H1 (cell line): Measurements from ENCODE around the gene VAPB. TPM values are rescaled to one million over a fixed set of nuclear protein-coding genes. Genes with fewer than 3 reads are reported as not detected.

Experiments
- CTCF ChIA-PET: fragments of 300-600 bp; sonication (Branson Sonifier 250); formaldehyde crosslinking; loops from one replicate; lab custom pipeline; 2021; ENCODE audit not compliant: partially characterized antibody; lab: Charles Lee
- POLR2A ChIA-PET: fragments of 300-600 bp; sonication (Branson Sonifier 250); formaldehyde crosslinking; loops from one replicate; lab custom pipeline; 2021; ENCODE audit warnings: inconsistent platforms; ENCODE audit not compliant: partially characterized antibody; lab: Charles Lee
- DNase-seq, 2 experiments: peaks; one replicate each; pipeline versions ENCODE4 v3.0.0 to v3.0.0-alpha.2; 2010 to 2022; ENCODE audit warnings: low spot score in 2 of 2, low read depth in 1 of 2, mixed read lengths in 1 of 2
- FAIRE-seq: peaks from 2 replicates; lab custom pipeline; 2011; peaks lifted over from hg19 to GRCh38; lab: Jason Lieb, UNC
- H2AFZ ChIP-seq: 2 replicates; pipeline ENCODE4 v1.8.1; 2012; ENCODE audit warnings: low read length, inconsistent platforms
- H2AK5ac ChIP-seq: 2 replicates; pipeline ENCODE4 v1.6.1; 2013; ENCODE audit warnings: low read depth, low read length
- H2BK120ac ChIP-seq: replicated peaks from 2 replicates; pipeline ENCODE3; 2013; ENCODE audit warnings: low read depth, low read length, inconsistent platforms
- H2BK12ac ChIP-seq: 2 replicates; pipeline ENCODE4 v1.6.1; 2013; ENCODE audit warnings: low read depth, low read length
- H2BK15ac ChIP-seq: 2 replicates; pipeline ENCODE4 v1.6.1; 2013; ENCODE audit warnings: low read length
- H2BK20ac ChIP-seq: 2 replicates; pipeline ENCODE4 v1.6.1; 2013; ENCODE audit warnings: low read length
- H2BK5ac ChIP-seq: 2 replicates; pipeline ENCODE4 v1.6.1; 2013; ENCODE audit warnings: low read depth, low read length
- H3K14ac ChIP-seq: 2 replicates; pipeline ENCODE4 v1.6.1; 2013; ENCODE audit warnings: inconsistent platforms; ENCODE audit not compliant: insufficient read length
- H3K18ac ChIP-seq: 2 replicates; pipeline ENCODE4 v1.6.1; 2013; ENCODE audit warnings: low read length; ENCODE audit errors: extremely low read depth
- H3K23ac ChIP-seq: 2 replicates; pipeline ENCODE4 v1.6.1; 2013; ENCODE audit warnings: inconsistent platforms; ENCODE audit not compliant: insufficient read length
- H3K23me2 ChIP-seq: 2 replicates; pipeline ENCODE4 v1.6.1; 2013; ENCODE audit warnings: low read depth, low read length
- H3K27ac ChIP-seq: 2 replicates; pipeline ENCODE4 v1.6.1; 2011; ENCODE audit warnings: low read depth, low read length, inconsistent platforms
- H3K27me3 ChIP-seq, 4 experiments: replicated peaks in 1 of 4; 1 replicate in 1 of 4; 2 replicates in 3 of 4; pipeline versions ENCODE4 v1.6.1 to v1.8.1; 2011 to 2013; ENCODE audit warnings: low read length in 3 of 4, mild to moderate bottlenecking in 3 of 4, inconsistent platforms in 2 of 4, mixed read lengths in 2 of 4, moderate library complexity in 1 of 4; ENCODE audit not compliant: control insufficient read depth in 3 of 4, insufficient read depth in 3 of 4; ENCODE audit errors: extremely low read depth in 1 of 4
- H3K36me3 ChIP-seq, 4 experiments: 2 replicates each; pipeline versions ENCODE4 v1.6.1 to v1.8.1; 2011 to 2013; ENCODE audit warnings: mild to moderate bottlenecking in 4 of 4, low read length in 3 of 4, moderate library complexity in 2 of 4, control low read depth in 1 of 4, inconsistent platforms in 1 of 4; ENCODE audit not compliant: insufficient read depth in 4 of 4, control insufficient read depth in 2 of 4
- H3K4ac ChIP-seq: replicated peaks from 2 replicates; pipeline ENCODE3; 2013; ENCODE audit warnings: low read length, low read depth, mixed read lengths, inconsistent platforms; ENCODE audit not compliant: insufficient read length
- H3K4me1 ChIP-seq, 4 experiments: replicated peaks in 1 of 4; 1 replicate in 1 of 4; 2 replicates in 3 of 4; pipeline versions ENCODE4 v1.6.1 to v1.8.1; 2011 to 2013; ENCODE audit warnings: low read length in 3 of 4, inconsistent platforms in 2 of 4, mixed read lengths in 1 of 4; ENCODE audit not compliant: insufficient read depth in 4 of 4, control insufficient read depth in 3 of 4
- H3K4me2 ChIP-seq, 2 experiments: 2 replicates each; pipeline versions ENCODE4 v1.6.1 to v1.8.1; 2011 to 2013; ENCODE audit warnings: low read depth in 2 of 2, low read length in 2 of 2, control low read depth in 1 of 2, inconsistent platforms in 1 of 2, mild to moderate bottlenecking in 1 of 2; ENCODE audit not compliant: insufficient read depth in 1 of 2
- H3K4me3 ChIP-seq, 4 experiments: fragments of 200-600, 300-600 bp in 1 of 4; sonication (generic), shearing (Covaris generic), sonication (Bioruptor Twin) in 1 of 4; 2 replicates each; pipeline versions ENCODE4 v1.5.1 to v1.8.1; 2011 to 2016; ENCODE audit warnings: low read length in 4 of 4, low read depth in 3 of 4, control low read depth in 2 of 4, inconsistent platforms in 2 of 4, mild to moderate bottlenecking in 2 of 4, mixed read lengths in 1 of 4, moderate library complexity in 1 of 4; ENCODE audit not compliant: insufficient read depth in 2 of 4; ENCODE audit errors: extremely low read depth in 1 of 4
- H3K56ac ChIP-seq: replicated peaks from 2 replicates; pipeline ENCODE3; 2013; ENCODE audit warnings: low read depth, mild to moderate bottlenecking, mixed read lengths, low read length, inconsistent platforms; ENCODE audit not compliant: insufficient read length
- H3K79me1 ChIP-seq: 2 replicates; pipeline ENCODE4 v1.6.1; 2013; ENCODE audit warnings: low read depth, low read length, control low read depth
- H3K79me2 ChIP-seq, 2 experiments: 2 replicates each; pipeline versions ENCODE4 v1.6.1 to v1.8.1; 2012 to 2013; ENCODE audit warnings: low read length in 2 of 2, mild to moderate bottlenecking in 2 of 2, inconsistent platforms in 1 of 2; ENCODE audit not compliant: insufficient read depth in 2 of 2, control insufficient read depth in 1 of 2
- H3K9ac ChIP-seq, 4 experiments: replicated peaks in 1 of 4; 1 replicate in 1 of 4; 2 replicates in 3 of 4; pipeline versions ENCODE4 v1.6.1 to v1.8.1; 2011 to 2013; ENCODE audit warnings: low read depth in 3 of 4, low read length in 3 of 4, control low read depth in 2 of 4, mild to moderate bottlenecking in 2 of 4, moderate library complexity in 2 of 4, inconsistent platforms in 1 of 4; ENCODE audit errors: extremely low read depth in 1 of 4
- H3K9me3 ChIP-seq, 2 experiments: 2 replicates each; pipeline versions ENCODE4 v1.6.1 to v1.8.1; 2012 to 2013; ENCODE audit warnings: mild to moderate bottlenecking in 2 of 2, moderate library complexity in 2 of 2, control low read depth in 1 of 2, inconsistent platforms in 1 of 2, low read depth in 1 of 2, low read length in 1 of 2, mixed read lengths in 1 of 2; ENCODE audit not compliant: insufficient read depth in 2 of 2
- H4K20me1 ChIP-seq, 2 experiments: replicated peaks in 1 of 2; 2 replicates each; pipeline versions ENCODE3 to v1.8.1; 2011 to 2013; ENCODE audit warnings: inconsistent platforms in 2 of 2, low read length in 2 of 2, mild to moderate bottlenecking in 1 of 2; ENCODE audit not compliant: insufficient read depth in 2 of 2, control insufficient read depth in 1 of 2
- H4K5ac ChIP-seq: 2 replicates; pipeline ENCODE4 v1.6.1; 2013; ENCODE audit warnings: low read length, low read depth, mixed read lengths, inconsistent platforms; ENCODE audit not compliant: insufficient read length
- H4K8ac ChIP-seq: 2 replicates; pipeline ENCODE4 v1.8.0; 2013; ENCODE audit warnings: mild to moderate bottlenecking, moderate library complexity, low read length, inconsistent platforms; ENCODE audit not compliant: insufficient read depth; ENCODE audit errors: extremely low read depth
- H4K91ac ChIP-seq: replicated peaks from 2 replicates; pipeline ENCODE3; 2013; ENCODE audit warnings: low read length, mixed read lengths, inconsistent platforms; ENCODE audit not compliant: insufficient read length
- FOSL1 ChIP-seq: IDR thresholded peaks from 2 replicates; pipeline ENCODE4 v1.6.1; 2011; ENCODE audit warnings: mild to moderate bottlenecking, low read depth, low read length, moderate library complexity; ENCODE audit not compliant: insufficient read depth
- GTF2F1 ChIP-seq: IDR thresholded peaks from 2 replicates; pipeline ENCODE4 v1.6.1; 2012; ENCODE audit warnings: low read depth, low read length, improper control_type of control experiment, borderline replicate concordance
- KDM5A ChIP-seq: fragments of 200-600 bp; IDR thresholded peaks from 2 replicates; pipeline ENCODE4 v1.7.1; 2012; ENCODE audit warnings: mild to moderate bottlenecking, low read length, inconsistent platforms, mixed read lengths
- NANOG ChIP-seq: IDR thresholded peaks from 2 replicates; pipeline ENCODE4 v1.6.1; 2011; ENCODE audit warnings: low read length, low read depth, mild to moderate bottlenecking, inconsistent platforms; ENCODE audit not compliant: insufficient read depth, poor library complexity, severe bottlenecking
- POLR2A ChIP-seq, 2 experiments: IDR thresholded peaks; 1 replicate in 1 of 2; 2 replicates in 1 of 2; pipeline ENCODE4 v1.6.1; 2011; ENCODE audit warnings: low read depth in 2 of 2, low read length in 2 of 2, mild to moderate bottlenecking in 2 of 2; ENCODE audit errors: control extremely low read depth in 1 of 2
- RFX5 ChIP-seq: IDR thresholded peaks from 2 replicates; pipeline ENCODE4 v1.6.1; 2011; ENCODE audit warnings: low read depth, low read length, improper control_type of control experiment, borderline replicate concordance
- SIX5 ChIP-seq: IDR thresholded peaks from 2 replicates; pipeline ENCODE4 v1.6.1; 2011; ENCODE audit warnings: mild to moderate bottlenecking, low read depth, low read length
- SP2 ChIP-seq: IDR thresholded peaks from 2 replicates; pipeline ENCODE4 v1.6.1; 2012; ENCODE audit warnings: mild to moderate bottlenecking, low read length, inconsistent platforms
- WGBS, 2 experiments: shearing (Covaris generic) in 1 of 2; methylation state at CpG; one replicate each; pipeline versions ENCODE4 v1.1.6 to v1.1.7; 2013 to 2015; ENCODE audit warnings: low lambda C conversion rate in 2 of 2, mixed read lengths in 2 of 2, inconsistent platforms in 1 of 2, low coverage in 1 of 2, missing lambda C conversion rate in 1 of 2; ENCODE audit not compliant: insufficient replicate concordance in 2 of 2, insufficient coverage in 1 of 2, insufficient read length in 1 of 2; ENCODE audit errors: extremely low coverage in 1 of 2, missing lambda C conversion rate in 1 of 2; 5-methylcytosine and 5-hydroxymethylcytosine counted together
- polyA plus RNA-seq, 7 experiments: library from polyadenylated mRNA; depleted of rRNA in 3 of 7; stranded (reverse) in 5 of 7; unstranded in 2 of 7; fragments of >200 nt in 5 of 7; fragments of 200-250 nt in 2 of 7; gene quantifications; 1 replicate in 5 of 7; 2 replicates in 1 of 7; 4 replicates in 1 of 7; pipeline versions ENCODE4 v1.2.1 to v1.2.3, GENCODE V29; 2011 to 2013; ENCODE audit warnings: missing spikeins in 2 of 7, mixed read lengths in 2 of 7
- total RNA-seq: library from RNA; stranded (reverse); fragmentation: NEBNext Ultra II Directional; extraction: Animal tissue kit (Norgen Biotek cat#: 25700); gene quantifications from 2 replicates; pipeline ENCODE4 v1.2.1, GENCODE V29; 2021
- TF ChIP-seq, protein P1 (sequence below), 3 experiments: IDR thresholded peaks; 1 replicate in 2 of 3; 2 replicates in 1 of 3; pipeline versions ENCODE4 v1.5.1 to v1.6.1; 2011; ENCODE audit warnings: low read length in 3 of 3, mild to moderate bottlenecking in 3 of 3, inconsistent platforms in 2 of 3, low read depth in 1 of 3, moderate library complexity in 1 of 3; ENCODE audit not compliant: insufficient read depth in 1 of 3; ENCODE audit errors: control extremely low read depth in 1 of 3

The VAPB gene
- total and polyA plus RNA-seq, 2 of the 8 experiments (the other 6 are each of a cell fraction or from before 2014, with no cell fraction given): 24.4 to 62.8 TPM

DNA sequence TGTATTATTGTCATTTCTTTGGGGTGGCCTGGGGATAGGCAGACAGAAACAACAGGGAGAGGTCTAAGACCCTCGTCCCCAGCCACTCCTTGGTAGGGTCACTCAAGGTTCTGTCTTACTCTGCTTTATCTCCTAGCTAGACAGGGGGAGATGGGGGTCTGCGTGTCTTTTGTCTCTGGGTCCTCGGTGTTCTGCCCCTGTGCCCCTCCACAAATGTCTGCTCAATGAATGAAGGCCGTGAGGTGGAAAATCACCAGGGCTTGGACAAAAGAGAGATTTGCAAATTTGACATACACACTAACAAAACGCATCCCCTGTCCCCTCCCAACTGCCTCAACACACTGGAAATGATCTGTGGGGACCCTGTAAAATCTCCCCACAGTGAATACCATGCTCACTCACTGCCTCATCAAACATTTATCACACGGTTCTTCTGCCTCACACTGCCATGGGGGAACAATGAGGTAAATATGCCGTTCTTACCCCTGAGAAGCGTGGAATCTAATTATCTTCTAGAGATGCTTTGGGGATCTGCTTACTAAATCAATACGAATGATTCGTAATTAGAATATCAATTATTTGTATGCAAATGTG lies 13.2 kb upstream of the VAPB start:
- H3K18ac ChIP-seq: peak overlapping the region; percentile 72; the same call in 1 of the 2 replicates
- no peaks in the 10 kb centered on the region for H3K79me2 ChIP-seq
- H3K23me2 ChIP-seq: peaks cover 5% of the 10 kb centered on the region; the same call in 1 of the 2 replicates
- 0 out of 2 replicates have a peak overlapping the region, but pooled peaks have one; percentile 6 for H2BK15ac ChIP-seq
- H3K4me3 ChIP-seq: peak overlapping the region; percentile 22 to 46 (median 27); a peak in 7 of 8 replicates
- 0 out of 2 replicates have a peak overlapping the region, but pooled peaks have one; percentile 12 for H2AFZ ChIP-seq
- peak overlapping the region; percentile 38 for H4K91ac ChIP-seq
- peak overlapping the region; percentile 92; the same call in 1 of the 2 replicates for H2BK5ac ChIP-seq
- H4K20me1 ChIP-seq: no peaks in the 10 kb centered on the region
- H3K79me1 ChIP-seq: no peaks in the 10 kb centered on the region
- no peak for FAIRE-seq
- peak overlapping the region; percentile 32; the same call in 1 of the 2 replicates for H3K27ac ChIP-seq
- ChIA-PET CTCF (interaction anchor here (1.2 to 1.3 kb wide), 2 partner anchors 13 to 15 kb away, joined by 3 to 5 read pairs; partner anchors contain the start of gene VAPB), POLR2A (interaction anchor here (0.6 to 2.3 kb wide), 6 partner anchors 9 to 73 kb away, joined by 3 to 12 read pairs (median 3); partner anchors contain the start of gene VAPB)
- H4K8ac ChIP-seq: no peak overlapping the region
- H2BK20ac ChIP-seq: peak overlapping the region; percentile 74; the same call in 1 of the 2 replicates
- H3K56ac ChIP-seq: no peak overlapping the region
- H2BK12ac ChIP-seq: peak overlapping the region; percentile 77; the same call in 1 of the 2 replicates
- peak overlapping the region; percentile 35 for H4K5ac ChIP-seq
- no peaks in the 10 kb centered on the region for H3K27me3 ChIP-seq
- peak overlapping the region in 1 of 4 experiments; percentile 29; a peak in 1 of 7 replicates for H3K9ac ChIP-seq
- peak overlapping the region; percentile 61 to 88 for H3K4me2 ChIP-seq
- no peak overlapping the region for H3K14ac ChIP-seq
- H3K9me3 ChIP-seq: peaks cover 3 to 4% of the 10 kb centered on the region in 2 experiments; a peak in 1 of 4 replicates
- no peaks in the 10 kb centered on the region for H3K36me3 ChIP-seq
- peaks cover 14 to 28% (median 22%) of the 10 kb centered on the region in 4 experiments for H3K4me1 ChIP-seq
- H3K4ac ChIP-seq: no peak overlapping the region
- no peak overlapping the region for H2AK5ac ChIP-seq
- H2BK120ac ChIP-seq: peak overlapping the region; percentile 75
- WGBS, 2 experiments: 45% methylated on average over 10 of the region's 10 CpGs; no CpG with 5 or more reads in 1 of the 2 experiments
- no peak overlapping the region for H3K23ac ChIP-seq
- no peak for DNase-seq
- no peak for TF ChIP-seq NANOG
- no peak for TF ChIP-seq POLR2A (IDR thresholded peaks at IDR 0.05; ENCODE audit: control extremely low read depth in 1 of 2, low read depth in 2 of 2, low read length in 2 of 2)
- TF ChIP-seq SIX5: no peak
- TF ChIP-seq SP2: no peak
- TF ChIP-seq FOSL1: no peak
- TF ChIP-seq RFX5: no peak
- no peak for TF ChIP-seq GTF2F1
- TF ChIP-seq KDM5A: no peak
- TF ChIP-seq, protein P1, sequence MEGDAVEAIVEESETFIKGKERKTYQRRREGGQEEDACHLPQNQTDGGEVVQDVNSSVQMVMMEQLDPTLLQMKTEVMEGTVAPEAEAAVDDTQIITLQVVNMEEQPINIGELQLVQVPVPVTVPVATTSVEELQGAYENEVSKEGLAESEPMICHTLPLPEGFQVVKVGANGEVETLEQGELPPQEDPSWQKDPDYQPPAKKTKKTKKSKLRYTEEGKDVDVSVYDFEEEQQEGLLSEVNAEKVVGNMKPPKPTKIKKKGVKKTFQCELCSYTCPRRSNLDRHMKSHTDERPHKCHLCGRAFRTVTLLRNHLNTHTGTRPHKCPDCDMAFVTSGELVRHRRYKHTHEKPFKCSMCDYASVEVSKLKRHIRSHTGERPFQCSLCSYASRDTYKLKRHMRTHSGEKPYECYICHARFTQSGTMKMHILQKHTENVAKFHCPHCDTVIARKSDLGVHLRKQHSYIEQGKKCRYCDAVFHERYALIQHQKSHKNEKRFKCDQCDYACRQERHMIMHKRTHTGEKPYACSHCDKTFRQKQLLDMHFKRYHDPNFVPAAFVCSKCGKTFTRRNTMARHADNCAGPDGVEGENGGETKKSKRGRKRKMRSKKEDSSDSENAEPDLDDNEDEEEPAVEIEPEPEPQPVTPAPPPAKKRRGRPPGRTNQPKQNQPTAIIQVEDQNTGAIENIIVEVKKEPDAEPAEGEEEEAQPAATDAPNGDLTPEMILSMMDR (IDR thresholded peaks at IDR 0.05; ENCODE audit: control extremely low read depth in 1 of 3, insufficient read depth in 1 of 3, low read depth in 1 of 3, low read length in 3 of 3): no peak
